OCI-M2 (cell line): ENCODE results near the gene BLOC1S3.

ENCODE experiments used
- DNase-seq: peaks from one replicate; lab custom pipeline; 2025; ENCODE audit not compliant: unreplicated experiment; lab: John Stamatoyannopoulos, UW

Gene BLOC1S3

GRCh38 chr19:45146251-45146650 lies 32.3 kb upstream of the BLOC1S3 start:
- no peak for DNase-seq

DNA sequence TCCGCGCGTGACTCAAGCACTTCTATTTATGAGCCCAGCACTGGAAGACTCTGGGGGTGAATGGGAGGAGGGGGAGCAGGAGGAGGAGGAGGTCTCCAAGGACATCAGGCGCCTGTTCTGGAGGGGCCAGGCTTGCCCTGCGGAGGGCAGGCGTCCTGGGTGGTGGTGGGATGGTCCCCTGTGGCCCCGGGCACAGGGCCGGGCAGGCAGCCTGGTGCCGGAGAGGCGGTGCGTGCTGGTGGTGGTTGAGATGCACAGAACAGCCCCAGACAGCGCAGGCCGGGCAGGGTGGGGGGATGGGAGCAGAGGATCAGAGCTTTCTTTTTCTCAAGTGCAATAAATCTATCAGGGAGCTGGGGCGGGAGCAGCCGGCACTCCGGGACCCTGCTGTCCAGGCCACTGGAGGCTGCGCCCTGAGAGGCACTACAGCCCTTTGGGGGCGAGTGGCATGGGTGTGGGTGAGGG lies 31.8 kb upstream of the BLOC1S3 start:
- no peak for DNase-seq

GRCh38 chr19:45147835-45148676 lies 30.5 kb upstream of the BLOC1S3 start:
- no peak for DNase-seq

- no peak for DNase-seq
Measured at GRCh38 chr19:45149129-45149528, 29.5 kb upstream of the BLOC1S3 start.

DNA sequence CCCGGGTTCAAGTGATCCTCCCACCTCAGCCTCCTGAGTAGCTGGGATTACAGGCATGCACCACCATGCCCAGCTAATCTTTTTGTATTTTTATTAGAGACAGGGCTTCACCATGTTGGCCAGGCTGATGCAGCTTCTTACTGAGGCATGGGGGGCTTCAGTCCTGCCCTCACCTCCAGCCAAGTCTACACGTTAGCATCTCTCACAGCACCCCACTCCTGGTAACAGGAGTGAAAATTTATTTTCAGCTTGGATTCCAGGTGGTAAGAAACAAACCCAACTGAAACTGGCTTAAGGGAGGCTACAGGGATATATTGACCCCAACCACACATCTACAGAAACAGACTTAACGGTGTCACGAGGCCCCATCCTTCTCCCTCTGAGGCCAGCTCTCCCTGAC lies 28.4 kb upstream of the BLOC1S3 start:
- DNase-seq = no peak

DNA sequence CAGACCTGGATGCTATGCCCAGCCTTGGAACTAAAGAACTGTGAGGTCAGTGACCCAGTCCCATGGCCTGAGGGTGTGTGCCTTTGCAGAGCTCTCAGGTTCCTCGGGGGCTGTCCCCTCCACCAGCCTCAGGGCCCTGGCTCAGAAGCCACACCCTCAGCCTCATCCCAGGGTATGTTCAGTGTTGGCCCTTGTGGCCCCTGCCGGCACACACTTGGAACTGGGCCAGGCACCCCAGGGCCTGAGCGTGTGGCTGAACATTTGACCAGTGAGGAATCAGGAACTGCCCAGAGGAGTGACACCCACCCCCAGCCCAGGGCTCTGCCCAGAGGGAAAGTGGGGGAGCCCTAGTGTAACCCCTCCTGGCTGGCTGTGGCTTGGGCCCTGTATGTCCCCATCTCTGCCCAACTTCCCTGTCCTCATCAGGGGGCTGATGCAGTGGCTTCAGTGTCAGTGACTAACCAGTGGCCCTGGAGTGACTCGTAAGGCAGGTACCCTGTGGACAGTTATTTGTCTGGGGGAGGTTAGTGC lies 27.8 kb upstream of the BLOC1S3 start:
- no peak for DNase-seq

DNA sequence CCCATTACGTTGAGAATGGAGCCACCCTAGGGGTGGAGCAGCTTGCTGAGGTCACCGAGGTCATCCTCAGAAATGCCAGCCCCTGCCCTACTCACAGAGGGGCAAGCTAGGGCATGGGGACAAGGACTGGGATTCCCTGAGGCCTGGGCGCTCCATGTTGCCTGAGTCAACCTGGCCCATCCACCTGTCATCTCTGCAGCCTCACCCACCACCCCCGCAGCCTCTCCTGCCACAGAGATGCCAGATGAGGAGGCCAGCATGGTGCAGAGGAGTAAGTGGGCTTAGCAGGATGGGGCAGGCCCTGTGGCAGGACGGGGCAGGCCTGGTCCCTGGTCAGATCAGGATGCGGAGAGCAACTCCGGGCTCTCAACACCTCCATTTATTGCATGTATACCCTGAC lies 27.3 kb upstream of the BLOC1S3 start:
- DNase-seq = no peak

- no peak for DNase-seq
Measured at GRCh38 chr19:45151821-45152503, 26.6 kb upstream of the BLOC1S3 start.

- DNase-seq = no peak
Measured at GRCh38 chr19:45152504-45153338, 25.9 kb upstream of the BLOC1S3 start.

DNA sequence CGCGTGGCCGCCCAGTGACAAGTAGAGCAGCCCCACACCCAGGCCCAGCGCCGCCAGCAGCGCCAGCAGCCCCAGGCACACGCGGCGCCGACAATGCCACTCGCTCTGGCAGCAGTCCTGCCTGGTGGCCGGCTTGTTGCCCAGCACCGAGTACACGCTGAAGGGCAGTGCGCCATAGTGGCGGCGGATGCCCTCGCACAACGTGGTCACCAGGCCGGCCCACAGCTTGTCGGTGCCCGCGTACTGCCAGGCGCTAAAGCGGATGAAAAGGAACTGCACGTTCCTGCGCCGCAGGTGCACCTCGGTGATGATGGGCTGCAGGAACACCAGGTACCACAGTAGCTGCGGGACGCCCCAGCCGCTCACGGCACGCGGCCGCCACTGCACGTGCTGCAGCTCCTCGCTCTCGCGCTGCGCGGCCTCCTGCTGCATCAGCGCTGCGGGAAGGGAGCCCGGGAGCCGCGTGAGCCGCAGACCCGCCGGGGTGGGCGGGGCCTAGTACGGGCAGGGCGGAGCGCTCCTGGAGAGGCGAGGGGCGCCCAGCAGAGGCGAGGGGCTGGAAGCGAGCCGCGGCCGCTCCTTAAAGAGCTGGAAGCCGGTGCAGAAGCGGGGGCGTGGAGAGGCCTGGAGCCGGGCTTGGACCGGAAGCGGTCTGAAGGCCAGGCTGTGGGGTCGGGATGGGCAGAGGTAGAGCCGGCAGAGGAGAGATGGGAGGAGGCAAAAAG lies 25.1 kb upstream of the BLOC1S3 start:
- DNase-seq = no peak

- peak; percentile 44 for DNase-seq
Measured at GRCh38 chr19:45154064-45154827, 24.3 kb upstream of the BLOC1S3 start.

DNA sequence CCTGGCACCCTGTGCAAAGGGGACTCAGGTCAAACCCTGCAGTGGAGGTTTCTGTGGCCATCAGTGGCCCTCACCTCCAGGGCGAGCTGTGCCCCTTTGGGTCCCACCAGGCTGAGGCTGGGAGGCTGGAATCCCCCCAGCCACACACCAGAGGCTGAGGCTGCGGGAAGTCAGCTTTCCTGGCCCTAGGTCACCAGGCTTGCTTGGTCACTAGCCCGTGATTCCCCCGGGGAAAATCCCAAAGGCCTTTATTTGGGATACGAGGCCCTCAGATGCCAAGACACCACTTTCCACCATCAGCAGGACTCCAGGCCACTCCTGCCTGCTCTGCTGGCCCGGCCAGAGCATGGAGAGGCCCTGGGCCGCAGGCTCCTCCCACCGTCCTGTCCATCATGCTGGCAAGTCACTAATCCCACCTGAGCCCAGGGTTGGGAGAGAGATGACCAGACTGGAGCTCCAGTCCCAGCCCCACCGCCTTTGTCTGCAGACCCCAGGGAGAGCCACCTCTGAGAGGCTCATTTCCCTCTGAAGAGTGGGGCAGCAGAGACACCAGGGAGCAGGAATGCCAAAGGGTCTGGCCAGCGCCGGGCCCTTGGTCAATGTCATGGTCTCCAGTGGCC lies 22.5 kb upstream of the BLOC1S3 start:
- DNase-seq = no peak

GRCh38 chr19:45156751-45157150 lies 21.8 kb upstream of the BLOC1S3 start:
- no peak for DNase-seq

DNA sequence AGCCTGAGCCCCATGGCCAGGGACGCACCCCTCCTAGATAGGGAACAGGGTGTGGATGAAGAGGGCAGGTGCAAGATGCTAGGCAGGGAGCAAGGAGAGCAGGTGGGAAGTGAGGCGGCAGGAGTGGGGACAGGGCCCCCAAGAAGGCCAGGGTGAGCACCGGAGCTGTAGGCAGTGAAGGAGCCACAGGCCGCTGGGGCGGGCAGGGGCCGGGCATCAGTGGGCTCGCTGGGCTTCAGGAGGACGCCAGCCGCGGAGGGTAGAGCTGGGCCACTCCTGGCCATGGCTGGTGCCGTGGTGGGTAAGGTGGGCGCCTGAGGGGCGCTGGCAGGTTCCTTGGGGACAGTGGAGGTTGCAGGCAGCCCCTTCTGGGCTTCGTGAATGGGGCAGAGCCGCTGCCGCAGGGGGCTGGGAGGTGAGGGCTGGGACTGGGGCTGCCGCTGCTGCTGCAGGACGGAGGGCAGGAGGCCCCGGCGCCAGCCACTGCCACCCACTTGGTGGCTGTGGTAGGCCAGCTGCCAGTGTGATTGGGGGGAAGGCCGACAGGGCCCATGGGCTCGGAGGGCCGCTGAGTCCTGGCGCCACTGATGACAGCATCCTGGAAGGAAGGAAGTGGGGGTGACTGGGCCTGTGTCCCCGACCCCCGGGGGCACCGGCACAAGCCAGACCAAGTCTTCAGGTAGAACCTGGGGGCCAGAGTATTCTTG lies 19.9 kb upstream of the BLOC1S3 start:
- DNase-seq = no peak

DNA sequence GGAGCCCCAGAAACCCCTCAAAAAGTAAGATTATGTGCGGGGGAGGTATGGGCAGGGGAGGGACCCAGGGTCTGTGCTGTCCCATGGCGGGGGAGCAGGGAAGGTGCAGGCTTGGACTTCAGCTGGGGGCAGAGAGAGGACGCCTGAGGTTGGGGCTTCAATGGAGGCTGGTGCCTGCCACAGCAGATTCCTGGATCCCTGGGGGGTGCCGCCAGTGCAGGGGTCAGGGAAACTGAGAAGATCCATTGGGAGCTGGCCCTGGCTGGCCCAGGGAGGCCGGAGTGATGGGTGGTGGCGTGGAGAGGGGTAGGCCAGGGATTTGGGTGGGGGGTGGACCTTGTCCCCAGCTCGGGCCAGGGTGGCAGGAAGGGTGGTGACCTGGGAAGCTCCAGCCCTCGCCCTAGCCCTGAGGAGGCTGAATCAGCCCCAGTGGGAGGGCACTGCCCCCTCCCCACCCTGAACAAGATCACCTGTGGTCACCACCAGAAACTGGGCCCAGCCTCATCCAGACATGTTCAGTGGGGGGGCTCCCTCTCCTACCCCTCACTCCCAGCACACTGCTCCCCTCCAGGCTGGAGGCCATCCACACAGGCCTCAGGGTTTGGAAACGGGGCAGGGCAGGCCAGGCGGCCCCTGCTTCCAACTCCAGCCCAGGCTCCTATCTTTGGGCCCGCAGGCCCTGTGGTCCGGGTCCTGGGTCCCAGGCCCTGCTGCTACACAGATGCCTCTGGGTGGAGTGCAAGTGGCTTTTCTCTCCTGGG lies 19.2 kb upstream of the BLOC1S3 start:
- no peak for DNase-seq

- DNase-seq = no peak
Measured at GRCh38 chr19:45159971-45160324, 18.6 kb upstream of the BLOC1S3 start.

DNA sequence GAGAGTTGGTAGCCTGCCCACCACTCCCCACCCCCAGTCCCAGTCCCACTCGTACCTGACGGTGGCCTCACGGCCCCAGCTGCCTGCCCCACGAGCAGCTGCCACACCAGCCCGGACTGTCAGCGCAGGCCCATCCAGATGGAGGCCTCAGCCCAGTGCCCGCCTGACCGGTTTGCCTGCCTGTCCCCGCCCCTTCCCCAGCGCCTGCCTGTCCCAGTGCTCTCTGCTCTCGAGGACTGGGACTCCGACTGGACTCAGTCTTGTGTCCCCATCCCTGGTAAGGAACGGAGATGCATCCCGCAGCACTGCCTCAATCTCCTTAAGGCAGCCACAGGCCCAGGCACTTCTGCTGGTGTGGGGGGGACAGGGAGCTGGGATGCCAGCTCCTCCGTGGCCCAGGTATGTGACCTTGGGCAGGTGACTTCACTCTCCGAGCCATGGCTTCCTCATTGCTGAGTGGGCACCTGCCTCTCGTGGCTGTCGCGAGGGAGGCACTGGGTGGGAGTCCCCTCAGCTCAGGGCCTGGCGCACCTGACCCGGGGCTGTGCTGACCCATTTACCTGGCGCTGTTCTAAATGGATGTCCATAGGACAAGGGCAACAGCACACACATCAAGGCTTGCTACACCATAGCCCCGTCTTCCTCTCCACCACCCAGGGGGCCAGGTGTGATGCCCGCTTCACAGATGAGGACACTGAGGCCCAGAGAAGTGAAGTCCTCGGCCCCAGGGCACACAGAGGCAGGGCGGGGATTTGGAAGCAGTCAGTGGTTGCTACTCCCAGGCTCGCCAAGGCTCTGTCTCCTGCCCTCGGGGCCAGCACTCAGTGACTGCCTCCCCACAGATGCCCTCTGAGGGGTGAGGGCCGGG lies 17.5 kb upstream of the BLOC1S3 start, which contains the start of gene NKPD1:
NKPD1 (minus strand) TSS at position 113 of the 868 bp plus-strand sequence. CDS start 832 bp downstream, outside the sequence.
- DNase-seq = no peak
